Activated CD8-positive, alpha-beta memory T cell treated with anti-CD3 and anti-CD28 coated beads, Interleukin-2, amount 50 U/mL, for 24 hours (primary cell): Measurements from ENCODE around the gene PAFAH1B1.
"Not testable (repeated sequence)": the region's sequence is repeated elsewhere in the genome, so short reads cannot be mapped to it uniquely, and the experiment has no call there.

Experiments used
- DNase-seq: peaks from one replicate; pipeline ENCODE4 v3.0.0-alpha.2; 2020; ENCODE audit errors: extremely low read depth

The PAFAH1B1 gene

DNA sequence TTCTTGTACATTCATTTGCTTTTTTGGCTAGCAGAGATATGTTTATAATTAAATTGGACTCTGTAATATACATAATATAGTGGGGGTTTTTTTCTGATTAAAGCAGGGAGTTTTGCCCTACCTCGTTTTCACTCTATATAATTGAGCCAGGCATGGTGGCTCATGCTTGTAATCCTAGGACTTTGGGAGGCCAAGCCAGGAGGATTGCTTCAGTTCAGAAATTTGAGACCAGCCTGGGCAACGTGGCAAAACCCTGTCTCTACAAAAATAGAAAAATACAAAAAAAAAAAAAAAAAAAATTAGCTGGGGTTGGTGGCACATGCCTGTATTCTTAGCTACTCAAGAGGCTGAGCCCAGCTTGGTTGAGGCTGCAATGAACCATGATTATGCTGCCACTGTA is 42.2 kb downstream of the PAFAH1B1 start:
- no peak for DNase-seq

- DNase-seq = no peak
These were observed 42.9 kb downstream of the PAFAH1B1 start for GRCh38 chr17:2636169-2636930.

DNA sequence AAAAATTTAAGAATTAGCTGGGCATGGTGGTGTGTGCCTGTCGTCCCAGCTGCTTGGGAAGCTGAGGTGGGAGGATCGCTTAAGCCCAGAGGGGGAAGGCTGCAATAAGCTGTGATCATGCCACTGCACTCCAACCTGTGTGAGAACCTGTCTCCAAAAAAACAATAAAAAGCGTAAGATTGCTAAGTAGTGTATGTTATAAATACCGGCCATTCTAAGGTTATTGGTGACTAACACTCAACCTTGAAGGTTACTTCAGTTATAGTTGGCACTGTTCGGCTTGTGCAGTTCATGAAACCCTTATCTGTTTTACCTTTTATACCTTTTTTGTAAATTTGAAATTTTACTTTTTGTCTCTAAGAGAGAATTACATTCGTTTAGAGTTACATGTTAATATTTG is 44.0 kb downstream of the PAFAH1B1 start:
- DNase-seq = no peak

DNA sequence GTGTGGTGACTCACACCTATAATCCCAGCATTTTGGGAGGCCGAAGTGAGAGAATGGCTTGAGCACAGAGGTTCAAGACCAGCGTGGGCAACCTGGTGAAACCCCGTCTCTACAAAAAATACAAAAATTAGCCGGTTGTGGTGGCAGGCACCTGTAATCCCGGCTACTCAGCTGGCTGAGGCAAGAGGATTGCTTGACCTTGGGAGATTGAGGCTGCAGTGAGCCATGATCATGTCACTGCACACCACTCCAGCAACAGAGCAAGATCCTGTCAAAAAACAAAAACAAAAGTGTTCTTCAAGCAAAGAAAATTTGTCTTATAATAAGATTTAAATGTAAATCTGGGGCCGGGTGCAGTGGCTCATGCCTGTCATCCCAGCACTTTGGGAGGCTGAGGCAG is 51.5 kb downstream of the PAFAH1B1 start:
- DNase-seq = no peak

GRCh38 chr17:2647957-2648356 is 54.5 kb downstream of the PAFAH1B1 start:
- no peak for DNase-seq

DNA sequence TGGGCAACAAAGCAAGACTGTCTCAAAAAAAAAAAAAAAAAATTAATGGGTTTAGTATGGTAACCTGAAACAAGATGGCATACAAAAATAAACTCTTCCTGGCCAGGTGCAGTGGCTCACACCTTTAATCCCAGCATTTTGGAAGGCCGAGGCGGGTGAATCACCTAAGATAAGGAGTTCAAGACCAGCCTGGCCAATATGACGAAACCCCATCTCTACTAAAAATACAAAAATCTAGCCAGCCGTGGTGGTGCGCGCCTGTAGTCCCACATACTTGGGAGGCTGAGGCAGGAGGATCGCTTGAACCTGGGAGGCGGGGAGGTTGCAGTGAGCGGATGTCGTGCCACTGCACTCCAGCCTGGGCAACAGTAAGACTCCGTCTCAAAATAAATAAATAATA is 55.7 kb downstream of the PAFAH1B1 start:
- no peak for DNase-seq

DNA sequence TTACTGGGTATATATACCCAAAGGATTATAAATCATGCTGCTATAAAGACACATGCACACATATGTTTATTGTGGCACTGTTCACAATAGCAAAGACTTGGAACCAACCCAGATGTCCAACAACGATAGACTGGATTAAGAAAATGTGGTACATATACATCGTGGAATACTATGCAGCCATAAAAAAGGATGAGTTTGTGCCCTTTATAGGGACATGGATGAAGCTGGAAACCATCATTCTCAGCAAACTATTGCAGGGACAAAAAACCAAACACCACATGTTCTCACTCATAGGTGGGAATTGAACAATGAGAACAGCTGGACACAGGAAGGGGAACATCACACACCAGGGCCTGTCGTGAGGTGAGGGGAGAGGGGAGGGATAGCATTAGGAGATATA is 59.5 kb downstream of the PAFAH1B1 start:
- not testable (repeated sequence) for DNase-seq

- DNase-seq = no peak
These were observed 62.1 kb downstream of the PAFAH1B1 start for GRCh38 chr17:2655546-2655945.

GRCh38 chr17:2656283-2656682 is 62.8 kb downstream of the PAFAH1B1 start:
- DNase-seq = no peak

GRCh38 chr17:2659337-2659736 is 65.9 kb downstream of the PAFAH1B1 start:
- not testable (repeated sequence) for DNase-seq

- DNase-seq = not testable (repeated sequence)
These were observed 67.0 kb downstream of the PAFAH1B1 start for GRCh38 chr17:2660410-2660809.

DNA sequence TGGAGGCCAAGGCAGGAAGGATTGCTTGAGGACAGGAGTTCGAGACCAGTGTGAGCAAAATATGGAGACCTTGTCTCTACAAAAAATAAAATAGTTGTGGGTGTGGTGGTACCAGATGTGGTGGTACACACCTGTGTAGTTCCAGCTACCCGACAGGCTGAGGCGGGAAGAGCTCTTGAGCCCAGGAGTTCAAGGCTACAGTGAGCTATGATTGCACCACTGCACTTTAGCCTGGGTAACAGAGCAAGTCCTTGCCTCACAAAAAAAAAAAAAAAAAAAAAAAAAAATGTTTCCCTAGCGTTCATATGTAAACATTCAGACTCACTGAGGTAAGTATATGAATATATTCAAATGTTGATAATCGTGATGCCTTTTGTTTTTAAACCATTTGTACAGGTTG is 78.6 kb downstream of the PAFAH1B1 start:
- DNase-seq = no peak

GRCh38 chr17:2679247-2679646 is 85.8 kb downstream of the PAFAH1B1 start:
- DNase-seq = not testable (repeated sequence)

DNA sequence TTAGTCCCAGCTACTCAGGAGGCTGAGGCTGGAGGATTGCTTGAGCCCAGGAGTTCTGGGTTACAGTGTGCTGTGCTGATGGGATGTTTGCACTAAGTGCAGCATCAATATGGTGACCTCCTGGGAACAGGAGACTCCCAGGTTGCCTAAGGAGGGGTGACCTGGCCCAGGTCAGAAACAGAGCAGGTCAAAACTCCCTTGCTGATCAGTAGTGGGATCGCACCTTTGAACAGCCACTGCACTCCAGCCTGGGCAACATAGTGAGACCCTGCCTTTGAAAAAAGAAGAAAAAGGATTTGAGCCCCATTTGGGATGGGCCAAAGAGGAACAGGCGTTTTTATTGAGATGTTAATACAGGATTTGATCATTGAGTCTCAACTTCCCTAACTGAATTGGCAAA is 87.5 kb downstream of the PAFAH1B1 start:
- no peak for DNase-seq

DNA sequence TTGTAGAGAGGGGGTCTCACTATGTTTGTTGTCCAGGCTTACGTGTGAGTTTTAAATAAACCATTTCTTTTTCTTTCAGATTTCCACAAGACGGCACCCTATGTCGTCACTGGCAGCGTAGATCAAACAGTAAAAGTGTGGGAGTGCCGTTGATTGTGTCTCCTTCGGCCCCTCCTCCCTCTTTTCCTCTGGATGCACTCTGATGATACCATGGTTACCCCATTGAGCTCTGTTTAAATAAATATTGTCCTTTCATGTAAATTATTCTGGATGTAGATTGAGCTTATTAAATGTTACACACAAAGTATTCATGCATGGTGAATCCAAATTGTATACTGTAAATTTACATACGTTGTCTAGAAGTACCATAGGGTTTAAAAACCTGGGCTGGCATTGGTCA is 88.2 kb downstream of the PAFAH1B1 start:
- no peak for DNase-seq

DNA sequence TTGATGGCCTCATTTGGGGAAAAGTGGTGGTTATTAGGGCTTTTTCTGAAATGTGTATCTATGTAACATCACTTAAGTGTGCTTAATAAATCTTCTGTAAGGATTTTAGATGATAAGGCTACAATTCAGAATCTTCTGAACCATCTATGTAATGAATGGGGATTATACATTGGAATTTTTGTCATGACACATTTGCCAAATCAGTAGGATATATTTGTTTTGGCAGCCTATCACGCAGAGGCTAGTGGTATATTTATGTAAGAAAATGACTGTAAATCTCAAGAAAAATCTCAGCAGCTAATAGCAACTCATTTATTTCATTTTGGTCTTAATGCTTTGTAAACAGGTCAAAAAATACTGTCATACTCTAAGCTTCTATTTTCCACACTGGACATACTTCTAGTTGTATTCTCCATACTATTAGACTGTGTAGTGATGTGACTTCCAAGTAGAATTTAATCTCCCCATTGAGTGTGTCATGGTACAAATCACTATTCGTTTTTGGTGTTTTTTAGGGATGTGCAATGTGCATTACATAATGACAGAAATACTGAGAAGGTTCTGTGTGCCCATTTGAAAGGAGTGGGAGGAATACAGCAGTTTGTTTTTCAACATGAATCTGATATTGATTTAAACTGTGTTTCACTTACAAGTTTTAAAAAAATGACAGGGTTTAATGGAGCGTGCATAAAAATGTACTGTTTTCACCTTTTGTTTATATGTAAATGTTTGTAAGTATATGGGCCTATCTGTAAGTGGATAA is 88.9 kb downstream of the PAFAH1B1 start:
- DNase-seq = no peak

GRCh38 chr17:2683912-2684311 is 90.5 kb downstream of the PAFAH1B1 start:
- DNase-seq = no peak

GRCh38 chr17:2684549-2684948 is 91.1 kb downstream of the PAFAH1B1 start:
- no peak for DNase-seq

DNA sequence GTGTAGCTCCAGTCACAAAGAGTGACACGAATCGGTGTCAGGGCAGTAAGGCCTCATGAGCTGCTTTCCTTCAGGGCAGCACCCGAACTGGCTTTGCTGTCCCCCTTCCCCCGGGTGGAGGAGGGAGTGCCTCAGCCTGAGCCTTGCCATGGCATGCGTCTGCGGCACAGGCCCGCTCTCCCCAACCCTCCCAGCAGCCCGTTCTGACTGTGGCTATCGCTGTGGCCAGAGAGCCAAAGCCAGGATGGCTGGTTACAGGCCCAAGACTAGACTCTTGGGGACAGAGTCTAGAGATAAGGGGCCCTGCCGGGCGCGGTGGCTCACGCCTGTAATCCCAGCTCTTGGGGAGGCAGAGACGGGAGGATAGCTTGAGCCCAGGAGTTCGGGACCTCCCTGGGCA is 92.2 kb downstream of the PAFAH1B1 start:
- no peak for DNase-seq

- no peak for DNase-seq
These were observed 93.6 kb downstream of the PAFAH1B1 start for GRCh38 chr17:2687074-2687418.

GRCh38 chr17:2688351-2689342 is 95.2 kb downstream of the PAFAH1B1 start:
- no peak for DNase-seq
